ENCODE measurements around the gene THRAP3. TPM values are rescaled to one million over a fixed set of nuclear protein-coding genes. Genes with fewer than 3 reads are reported as not detected.
"Not testable (repeated sequence)": the region's sequence is repeated elsewhere in the genome, so short reads cannot be mapped to it uniquely, and the experiment has no call there.

THRAP3 gene
- total RNA-seq, 1 donor from 2014 or later, result 82.4 TPM

GRCh38 chr1:36211307-36211706 lies 12.9 kb upstream of the THRAP3 start:
- no peak overlapping the region for H3K4me3 ChIP-seq (ENCODE audit: low read depth, low read length)
- no peaks in the 10 kb centered on the region for H3K27me3 ChIP-seq (ENCODE audit: control insufficient read depth, insufficient read depth, low read length)
- FAIRE-seq (no peak), DNase-seq (ENCODE audit: low read depth) (no peak)
- no peaks in the 10 kb centered on the region for H3K36me3 ChIP-seq (ENCODE audit: control insufficient read depth, insufficient read depth, low read length)
- TF ChIP-seq CTCF (IDR thresholded peaks at IDR 0.05; ENCODE audit: insufficient read depth, low read length, severe bottlenecking), result no peak

- Histone ChIP-seq H3K27me3 (ENCODE audit: control insufficient read depth, insufficient read depth, low read length) (no peaks in the 10 kb centered on the region), H3K36me3 (ENCODE audit: control insufficient read depth, insufficient read depth, low read length) (no peaks in the 10 kb centered on the region), H3K4me3 (ENCODE audit: low read depth, low read length) (no peak overlapping the region)
- FAIRE-seq, result no peak
- no peak for TF ChIP-seq CTCF (IDR thresholded peaks at IDR 0.05; ENCODE audit: insufficient read depth, low read length, severe bottlenecking)
- DNase-seq (ENCODE audit: low read depth), result no peak
These were observed 12.4 kb upstream of the THRAP3 start for GRCh38 chr1:36211841-36212240.

- H3K27me3 ChIP-seq (ENCODE audit: control insufficient read depth, insufficient read depth, low read length), result no peaks in the 10 kb centered on the region
- no peak for TF ChIP-seq CTCF (IDR thresholded peaks at IDR 0.05; ENCODE audit: insufficient read depth, low read length, severe bottlenecking)
- FAIRE-seq (no peak), DNase-seq (ENCODE audit: low read depth) (peak; percentile 42)
- no peaks in the 10 kb centered on the region for H3K36me3 ChIP-seq (ENCODE audit: control insufficient read depth, insufficient read depth, low read length)
- no peak overlapping the region for H3K4me3 ChIP-seq (ENCODE audit: low read depth, low read length)
These were observed 11.5 kb upstream of the THRAP3 start for GRCh38 chr1:36212782-36213181.

- no peak for FAIRE-seq
- peak; percentile 35 for TF ChIP-seq CTCF (IDR thresholded peaks at IDR 0.05; ENCODE audit: insufficient read depth, low read length, severe bottlenecking)
- Histone ChIP-seq H3K4me3 (ENCODE audit: low read depth, low read length) (no peak overlapping the region), H3K36me3 (ENCODE audit: control insufficient read depth, insufficient read depth, low read length) (no peaks in the 10 kb centered on the region), H3K27me3 (ENCODE audit: control insufficient read depth, insufficient read depth, low read length) (no peaks in the 10 kb centered on the region)
- peak; percentile 43 for DNase-seq (ENCODE audit: low read depth)
These were observed 6.6 kb upstream of the THRAP3 start for GRCh38 chr1:36217670-36218069.

GRCh38 chr1:36221901-36222300 lies 2.3 kb upstream of the THRAP3 start:
- H3K4me3 ChIP-seq (ENCODE audit: low read depth, low read length); DNase-seq (ENCODE audit: low read depth); H3K27me3 ChIP-seq (ENCODE audit: control insufficient read depth, insufficient read depth, low read length); FAIRE-seq; H3K36me3 ChIP-seq (ENCODE audit: control insufficient read depth, insufficient read depth, low read length): not testable (repeated sequence)

- FAIRE-seq (no peak), DNase-seq (ENCODE audit: low read depth) (no peak)
- no peak for TF ChIP-seq CTCF (IDR thresholded peaks at IDR 0.05; ENCODE audit: insufficient read depth, low read length, severe bottlenecking)
- Histone ChIP-seq H3K27me3 (ENCODE audit: control insufficient read depth, insufficient read depth, low read length) (no peaks in the 10 kb centered on the region), H3K4me3 (ENCODE audit: low read depth, low read length) (peak overlapping the region; percentile 44), H3K36me3 (ENCODE audit: control insufficient read depth, insufficient read depth, low read length) (peaks cover 3% of the 10 kb centered on the region)
These were observed 1.5 kb upstream of the THRAP3 start for GRCh38 chr1:36222481-36223380.

Data from bronchial epithelial cell (primary cell).